GM23338 (cell line): Measurements from ENCODE around the gene VPS52.

Experiments used
- CREB1 ChIP-seq: fragments of 250-450 bp; sonication (Bioruptor Pico); IDR thresholded peaks from 2 replicates; pipeline ENCODE4 v1.5.0; 2020; ENCODE audit warnings: low read depth, mild to moderate bottlenecking, moderate library complexity
- CTCF ChIP-seq, 2 experiments: fragments of 200-600 bp in 1 of 2; sonication (generic) in 1 of 2; conservative IDR thresholded peaks; 2 replicates each; pipeline versions ENCODE4 v1.5.1 to v1.6.1; 2016 to 2017; ENCODE audit warnings: antibody characterized with exemption in 2 of 2, low read depth in 2 of 2, mild to moderate bottlenecking in 2 of 2, moderate library complexity in 1 of 2
- ETS1 ChIP-seq: IDR thresholded peaks from 2 replicates; pipeline ENCODE4 v1.6.1; 2016; ENCODE audit warnings: antibody characterized with exemption
- EZH2 ChIP-seq: fragments of 200-600 bp; sonication (generic); IDR thresholded peaks from one replicate; pipeline ENCODE4 v1.8.0; 2017; ENCODE audit warnings: antibody characterized with exemption, mild to moderate bottlenecking, low read depth; ENCODE audit not compliant: unreplicated experiment
- JUNB ChIP-seq: IDR thresholded peaks from one replicate; pipeline ENCODE4 v1.6.1; 2016; ENCODE audit warnings: antibody characterized with exemption; ENCODE audit not compliant: unreplicated experiment
- POLR2AphosphoS5 ChIP-seq: IDR thresholded peaks from 2 replicates; pipeline ENCODE4 v1.6.1; 2016; ENCODE audit warnings: antibody characterized with exemption, low read depth
- REST ChIP-seq: IDR thresholded peaks from one replicate; pipeline ENCODE4 v1.6.1; 2018; ENCODE audit warnings: antibody characterized with exemption; ENCODE audit not compliant: unreplicated experiment

- TF ChIP-seq CTCF (conservative IDR thresholded peaks at IDR 0.05; ENCODE audit: low read depth in 2 of 2) (no peak), REST (no peak), EZH2 (no peak), JUNB (no peak), POLR2AphosphoS5 (no peak), CREB1 (CRISPR knock-in tag) (no peak), ETS1 (no peak)
These were observed 54.4 kb downstream of the VPS52 start for GRCh38 chr6:33217246-33217645.
